Hepatocyte (in vitro differentiated cells): ENCODE data around the gene ADGRL4.

ENCODE experiments used
- CTCF ChIP-seq: fragments of 200-600 bp; sonication (generic); IDR thresholded peaks from 2 replicates; pipeline ENCODE4 v1.5.1; 2016; ENCODE audit warnings: antibody characterized with exemption, mild to moderate bottlenecking; ENCODE audit not compliant: poor library complexity
- EZH2 ChIP-seq: fragments of 200-600 bp; sonication (generic); IDR thresholded peaks from 2 replicates; pipeline ENCODE4 v1.6.1; 2016; ENCODE audit warnings: antibody characterized with exemption, mild to moderate bottlenecking, borderline replicate concordance

- TF ChIP-seq EZH2 (no peak), CTCF (no peak)
These were observed 57.3 kb downstream of the ADGRL4 start for GRCh38 chr1:78949227-78949626.
